HG02798 (cell line): ENCODE data around the gene CSHL1.
"Not testable (repeated sequence)": the region's sequence is repeated elsewhere in the genome, so short reads cannot be mapped to it uniquely, and the experiment has no call there.

Experiments used
- ATAC-seq: cut with Tn5 transposase; IDR thresholded peaks from one replicate; pipeline ENCODE4 v1.9.1; 2021; ENCODE audit warnings: mild to moderate bottlenecking; ENCODE audit not compliant: unreplicated experiment, poor library complexity

CSHL1 gene

GRCh38 chr17:63892316-63893037 is 18.6 kb downstream of the CSHL1 start:
- ATAC-seq = not testable (repeated sequence)

- ATAC-seq = not testable (repeated sequence)
Measured at GRCh38 chr17:63889026-63889848, 21.8 kb downstream of the CSHL1 start.

- ATAC-seq = not testable (repeated sequence)
Measured at GRCh38 chr17:63885119-63885518, 25.9 kb downstream of the CSHL1 start.

GRCh38 chr17:63882626-63883126 is 28.4 kb downstream of the CSHL1 start:
- not testable (repeated sequence) for ATAC-seq

GRCh38 chr17:63881935-63882601 is 29.0 kb downstream of the CSHL1 start, which contains the start of gene GH2:
GH2 (minus strand) TSS chr17:63881944; CDS start chr17:63881801, 143 bp downstream.
- ATAC-seq = no peak

GRCh38 chr17:63881337-63881736 is 29.7 kb downstream of the CSHL1 start:
- ATAC-seq = not testable (repeated sequence)

- no peak for ATAC-seq
Measured at GRCh38 chr17:63880706-63881105, 30.4 kb downstream of the CSHL1 start.

- ATAC-seq = not testable (repeated sequence)
Measured at GRCh38 chr17:63878413-63878812, 32.6 kb downstream of the CSHL1 start.

GRCh38 chr17:63874693-63875092 is 36.4 kb downstream of the CSHL1 start:
- not testable (repeated sequence) for ATAC-seq

GRCh38 chr17:63874061-63874626 is 36.9 kb downstream of the CSHL1 start:
- ATAC-seq = not testable (repeated sequence)

GRCh38 chr17:63873577-63873976 is 37.5 kb downstream of the CSHL1 start, which contains the start of gene CSH2:
CSH2 (minus strand) TSS chr17:63873677; CDS start chr17:63873614, 63 bp downstream.
- ATAC-seq = not testable (repeated sequence)

GRCh38 chr17:63871646-63872365 is 39.3 kb downstream of the CSHL1 start:
- not testable (repeated sequence) for ATAC-seq

- ATAC-seq = not testable (repeated sequence)
Measured at GRCh38 chr17:63870292-63870665, 40.8 kb downstream of the CSHL1 start.

GRCh38 chr17:63869491-63870291 is 41.4 kb downstream of the CSHL1 start:
- ATAC-seq = not testable (repeated sequence)

- not testable (repeated sequence) for ATAC-seq
Measured at GRCh38 chr17:63866625-63867024, 44.4 kb downstream of the CSHL1 start.
